ENCODE results near the gene LRRIQ1. TPM values are rescaled to one million over a fixed set of nuclear protein-coding genes. Genes with fewer than 3 reads are reported as not detected.

The LRRIQ1 gene
- total and polyA plus RNA-seq, 2 of the 4 experiments (the other 2 are of a cell fraction) = under 0.01 to 0.05 TPM

GRCh38 chr12:84994426-84994825 lies 41.7 kb upstream of the LRRIQ1 start:
- dilution Hi-C loops (cut with HindIII; ENCODE audit: low sequenced_read_pairs, unreplicated experiment) = no loop called here
- peak; percentile 11 for DNase-seq
- no peaks in the 10 kb centered on the region for H3K79me1 ChIP-seq (ENCODE audit: low read depth in 1 of 2, low read length in 2 of 2)

More at GRCh38 chr12:84994426-84994825, 41.7 kb upstream of the LRRIQ1 start:
- H2BK20ac ChIP-seq (ENCODE audit: low read depth, low read length) = no peak overlapping the region
- H3K27me3 ChIP-seq (ENCODE audit: control insufficient read depth, insufficient read depth, low read length) = no peaks in the 10 kb centered on the region
- H2BK5ac ChIP-seq (ENCODE audit: low read depth, low read length, poor library complexity, severe bottlenecking) = no peak overlapping the region
- H3K4me3 ChIP-seq (ENCODE audit: insufficient read depth, low read depth, low read length) = no peak overlapping the region
- in situ Hi-C loops (cut with MboI; ENCODE audit: low sequenced_read_pairs) = no loop called here
- H4K20me1 ChIP-seq (ENCODE audit: insufficient read depth, low read length) = no peaks in the 10 kb centered on the region
- no peak overlapping the region for H3K4ac ChIP-seq (ENCODE audit: low read depth, low read length)
- peaks cover 5% of the 10 kb centered on the region; the same call in 1 of the 2 replicates for H3K9me1 ChIP-seq (ENCODE audit: insufficient read depth, low read length)
- H3K56ac ChIP-seq (ENCODE audit: extremely low read depth, insufficient read depth, low read length) = no peak overlapping the region
- TF ChIP-seq MXI1 (IDR thresholded peaks at IDR 0.05; ENCODE audit: borderline replicate concordance, low read depth, low read length) = no peak
- TF ChIP-seq, protein P1, sequence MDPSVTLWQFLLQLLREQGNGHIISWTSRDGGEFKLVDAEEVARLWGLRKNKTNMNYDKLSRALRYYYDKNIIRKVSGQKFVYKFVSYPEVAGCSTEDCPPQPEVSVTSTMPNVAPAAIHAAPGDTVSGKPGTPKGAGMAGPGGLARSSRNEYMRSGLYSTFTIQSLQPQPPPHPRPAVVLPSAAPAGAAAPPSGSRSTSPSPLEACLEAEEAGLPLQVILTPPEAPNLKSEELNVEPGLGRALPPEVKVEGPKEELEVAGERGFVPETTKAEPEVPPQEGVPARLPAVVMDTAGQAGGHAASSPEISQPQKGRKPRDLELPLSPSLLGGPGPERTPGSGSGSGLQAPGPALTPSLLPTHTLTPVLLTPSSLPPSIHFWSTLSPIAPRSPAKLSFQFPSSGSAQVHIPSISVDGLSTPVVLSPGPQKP (IDR thresholded peaks at IDR 0.05; ENCODE audit: borderline replicate concordance, low read depth, low read length) = no peak
- TF ChIP-seq CEBPB (IDR thresholded peaks at IDR 0.05; ENCODE audit: low read depth, low read length) = no peak
- no peak for TF ChIP-seq SMC3 (IDR thresholded peaks at IDR 0.05; ENCODE audit: low read depth, low read length)
- TF ChIP-seq RFX5 (IDR thresholded peaks at IDR 0.05; ENCODE audit: low read depth, low read length) = no peak
- no peak for TF ChIP-seq RCOR1 (IDR thresholded peaks at IDR 0.05; ENCODE audit: insufficient replicate concordance, low read length)
- TF ChIP-seq CHD1 (IDR thresholded peaks at IDR 0.05; ENCODE audit: low read depth, low read length) = no peak
- TF ChIP-seq POLR2A (IDR thresholded peaks at IDR 0.05; ENCODE audit: low read depth, low read length) = no peak
- no peak for TF ChIP-seq NFE2L2 (IDR thresholded peaks at IDR 0.05; ENCODE audit: low read depth, low read length)
- TF ChIP-seq MAFK (IDR thresholded peaks at IDR 0.05; ENCODE audit: low read depth, low read length) = no peak
- no peak for TF ChIP-seq USF2 (IDR thresholded peaks at IDR 0.05; ENCODE audit: low read depth, low read length)
- TF ChIP-seq CTCF (conservative IDR thresholded peaks at IDR 0.05; ENCODE audit: low read depth, low read length) = no peak
- no peak for TF ChIP-seq RAD21 (IDR thresholded peaks at IDR 0.05; ENCODE audit: low read length)
- no peak for TF ChIP-seq FOS (IDR thresholded peaks at IDR 0.05; ENCODE audit: low read depth, low read length)
- TF ChIP-seq BHLHE40 (IDR thresholded peaks at IDR 0.05; ENCODE audit: low read depth, low read length) = no peak
- ChIA-PET POLR2A (ENCODE audit: unreplicated experiment) (no interaction called here), CTCF (interaction anchor here (0.6 kb wide), 1 partner anchor 10 kb away, joined by 10 read pairs; no protein-coding TSS in a partner anchor)
- H3K36me3 ChIP-seq (ENCODE audit: control insufficient read depth, insufficient read depth, low read length) = no peaks in the 10 kb centered on the region
- H4K8ac ChIP-seq (ENCODE audit: low read depth in 2 of 2, low read length in 2 of 2) = no peak overlapping the region
- BruUV-seq (replicated peaks) = no TSS peak
- intact Hi-C loops (cut with micrococcal nuclease) = no loop called here
- H2AK9ac ChIP-seq (replicated peaks; ENCODE audit: low read depth, low read length, poor library complexity) = no peak overlapping the region
- no peak overlapping the region for H3K18ac ChIP-seq (ENCODE audit: low read depth, low read length)
- H4K5ac ChIP-seq (ENCODE audit: low read depth, low read length) = no peak overlapping the region
- H2BK120ac ChIP-seq (ENCODE audit: low read depth, low read length) = no peak overlapping the region
- no peak overlapping the region for H3K14ac ChIP-seq (replicated peaks; ENCODE audit: low read depth, low read length)
- H2AFZ ChIP-seq (replicated peaks; ENCODE audit: low read length, poor library complexity) = no peak overlapping the region
- H2AK5ac ChIP-seq (ENCODE audit: low read depth, low read length) = no peak overlapping the region
- no peaks in the 10 kb centered on the region for H3K9me3 ChIP-seq (ENCODE audit: control insufficient read depth, insufficient read depth, low read length)
- H4K91ac ChIP-seq (ENCODE audit: insufficient read depth, low read depth, low read length) = no peak overlapping the region
- no peak overlapping the region for H2BK15ac ChIP-seq (ENCODE audit: low read depth, low read length)
- no peak overlapping the region for H3K9ac ChIP-seq (ENCODE audit: low read depth, low read length)
- H3K4me2 ChIP-seq (ENCODE audit: low read depth, low read length) = no peak overlapping the region
- ATAC-seq (ENCODE audit: low read depth) = no peak; the same call in 1 of the 2 replicates
- peaks cover 10% of the 10 kb centered on the region for H3K4me1 ChIP-seq (ENCODE audit: control insufficient read depth, insufficient read depth, low read length)
- H3K27ac ChIP-seq (ENCODE audit: insufficient read depth, low read length) = no peak overlapping the region
- no peak overlapping the region for H3K23ac ChIP-seq (ENCODE audit: low read depth, low read length)
